OCI-LY1 (cell line): ENCODE results near the gene SYNGR1.

Experiments used
- H2AFZ ChIP-seq: fragments of 200-600 bp; sonication (generic), shearing (Covaris generic); 2 replicates; pipeline ENCODE4 v1.6.0; 2014; ENCODE audit warnings: antibody characterized with exemption, mild to moderate bottlenecking, low read length
- H3F3A ChIP-seq: fragments of 200-600 bp; sonication (generic), shearing (Covaris generic); 2 replicates; pipeline ENCODE4 v1.6.0; 2014; ENCODE audit warnings: mild to moderate bottlenecking, antibody characterized with exemption, low read length, moderate library complexity; ENCODE audit not compliant: insufficient read depth
- H3K27ac ChIP-seq: fragments of 200-600 bp; sonication (generic); 2 replicates; pipeline ENCODE4 v1.5.1; 2014; ENCODE audit warnings: low read length, mixed run types, mild to moderate bottlenecking, low read depth; ENCODE audit not compliant: poor library complexity, severe bottlenecking
- H3K27me3 ChIP-seq: fragments of 200-600 bp; sonication (generic); 2 replicates; pipeline ENCODE4 v1.6.0; 2014; ENCODE audit warnings: antibody characterized with exemption, mild to moderate bottlenecking, low read length, moderate library complexity; ENCODE audit not compliant: insufficient read depth
- H3K36me3 ChIP-seq: fragments of 200-600 bp; sonication (generic); 2 replicates; pipeline ENCODE4 v1.6.1; 2014; ENCODE audit warnings: mild to moderate bottlenecking, antibody characterized with exemption, low read length, moderate library complexity, mixed read lengths; ENCODE audit not compliant: insufficient read depth
- H3K4me1 ChIP-seq: fragments of 200-600 bp; sonication (generic); 2 replicates; pipeline ENCODE4 v1.5.1; 2014; ENCODE audit warnings: mild to moderate bottlenecking, low read length, moderate library complexity; ENCODE audit not compliant: insufficient read depth, severe bottlenecking
- H3K4me2 ChIP-seq: fragments of 200-600 bp; sonication (generic), shearing (Covaris generic); 2 replicates; pipeline ENCODE4 v1.6.1; 2014; ENCODE audit warnings: low read length
- H3K4me3 ChIP-seq: fragments of 200-600 bp; sonication (generic); 2 replicates; pipeline ENCODE4 v1.5.1; 2014; ENCODE audit warnings: low read length, low read depth, mild to moderate bottlenecking, mixed read lengths; ENCODE audit not compliant: poor library complexity, severe bottlenecking
- H3K79me2 ChIP-seq: fragments of 200-600 bp; shearing (Covaris generic); 2 replicates; pipeline ENCODE4 v1.6.1; 2016; ENCODE audit warnings: mixed run types, low read length, mixed read lengths; ENCODE audit not compliant: insufficient read depth
- H3K9ac ChIP-seq: fragments of 200-600 bp; sonication (generic), shearing (Covaris generic); 2 replicates; pipeline ENCODE4 v1.6.1; 2014; ENCODE audit warnings: mild to moderate bottlenecking, low read length, mixed read lengths
- H3K9me2 ChIP-seq: fragments of 200-600 bp; sonication (generic), shearing (Covaris generic); 2 replicates; pipeline ENCODE4 v1.6.1; 2014; ENCODE audit warnings: low read depth, mild to moderate bottlenecking, low read length, mixed read lengths
- H3K9me3 ChIP-seq: fragments of 200-600 bp; shearing (Covaris generic); 2 replicates; pipeline ENCODE4 v1.6.1; 2014; ENCODE audit warnings: low read length, mixed read lengths
- H4K20me1 ChIP-seq: fragments of 200-600 bp; sonication (generic), shearing (Covaris generic); 2 replicates; pipeline ENCODE4 v1.6.0; 2016; ENCODE audit warnings: mild to moderate bottlenecking, low read length; ENCODE audit not compliant: insufficient read depth
- EZH2 ChIP-seq: fragments of 200-600 bp; sonication (generic), shearing (Covaris generic); IDR thresholded peaks from 2 replicates; pipeline ENCODE4 v1.8.0; 2017; ENCODE audit warnings: borderline replicate concordance, mixed run types, mild to moderate bottlenecking, antibody characterized with exemption, low read length, moderate library complexity, mixed read lengths
- TF ChIP-seq, protein P1 (sequence below): fragments of 200-600 bp; sonication (generic), shearing (Covaris generic); IDR thresholded peaks from 2 replicates; pipeline ENCODE4 v1.5.1; 2017; ENCODE audit warnings: mild to moderate bottlenecking, antibody characterized with exemption, low read length, moderate library complexity, mixed read lengths

The SYNGR1 gene

GRCh38 chr22:39427751-39428596 is 78.2 kb downstream of the SYNGR1 start:
- no peak overlapping the region for H3K9ac ChIP-seq
- H3F3A ChIP-seq: no peaks in the 10 kb centered on the region
- no peak overlapping the region for H3K27ac ChIP-seq
- TF ChIP-seq, protein P1, sequence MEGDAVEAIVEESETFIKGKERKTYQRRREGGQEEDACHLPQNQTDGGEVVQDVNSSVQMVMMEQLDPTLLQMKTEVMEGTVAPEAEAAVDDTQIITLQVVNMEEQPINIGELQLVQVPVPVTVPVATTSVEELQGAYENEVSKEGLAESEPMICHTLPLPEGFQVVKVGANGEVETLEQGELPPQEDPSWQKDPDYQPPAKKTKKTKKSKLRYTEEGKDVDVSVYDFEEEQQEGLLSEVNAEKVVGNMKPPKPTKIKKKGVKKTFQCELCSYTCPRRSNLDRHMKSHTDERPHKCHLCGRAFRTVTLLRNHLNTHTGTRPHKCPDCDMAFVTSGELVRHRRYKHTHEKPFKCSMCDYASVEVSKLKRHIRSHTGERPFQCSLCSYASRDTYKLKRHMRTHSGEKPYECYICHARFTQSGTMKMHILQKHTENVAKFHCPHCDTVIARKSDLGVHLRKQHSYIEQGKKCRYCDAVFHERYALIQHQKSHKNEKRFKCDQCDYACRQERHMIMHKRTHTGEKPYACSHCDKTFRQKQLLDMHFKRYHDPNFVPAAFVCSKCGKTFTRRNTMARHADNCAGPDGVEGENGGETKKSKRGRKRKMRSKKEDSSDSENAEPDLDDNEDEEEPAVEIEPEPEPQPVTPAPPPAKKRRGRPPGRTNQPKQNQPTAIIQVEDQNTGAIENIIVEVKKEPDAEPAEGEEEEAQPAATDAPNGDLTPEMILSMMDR: no peak
- TF ChIP-seq EZH2: no peak
- no peaks in the 10 kb centered on the region for H3K9me2 ChIP-seq
- peaks cover 85% of the 10 kb centered on the region for H3K36me3 ChIP-seq
- no peak overlapping the region for H2AFZ ChIP-seq
- no peaks in the 10 kb centered on the region for H3K9me3 ChIP-seq
- H3K4me2 ChIP-seq: no peak overlapping the region
- no peaks in the 10 kb centered on the region for H3K4me1 ChIP-seq
- no peaks in the 10 kb centered on the region for H4K20me1 ChIP-seq
- no peaks in the 10 kb centered on the region for H3K79me2 ChIP-seq
- no peak overlapping the region for H3K4me3 ChIP-seq
- H3K27me3 ChIP-seq: no peaks in the 10 kb centered on the region

DNA sequence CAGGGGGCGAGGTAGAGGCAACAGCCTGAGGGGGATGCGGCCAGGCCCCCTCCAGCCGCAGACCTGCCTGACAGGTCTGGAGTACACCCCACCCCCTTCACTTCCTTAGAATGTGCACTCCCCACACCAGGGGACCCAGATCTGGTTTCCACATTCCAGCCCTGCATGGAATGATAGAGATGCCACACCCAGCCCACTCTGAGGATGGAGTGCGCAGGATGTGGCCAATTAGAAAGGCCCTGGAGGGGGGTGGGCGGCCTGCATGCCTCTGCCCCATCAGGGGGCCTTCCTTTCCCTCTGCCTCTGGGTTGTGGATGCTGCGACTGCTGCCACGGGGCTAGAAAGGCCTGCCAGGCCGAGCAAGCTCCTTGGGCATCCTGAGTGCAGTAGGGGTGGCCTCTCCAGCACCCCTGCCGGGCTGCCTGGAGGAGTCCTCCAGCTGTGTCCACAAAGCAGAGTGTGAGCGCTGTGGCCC is 78.8 kb downstream of the SYNGR1 start:
- peaks cover 82% of the 10 kb centered on the region for H3K36me3 ChIP-seq
- no peaks in the 10 kb centered on the region for H4K20me1 ChIP-seq
- no peak overlapping the region for H3K9ac ChIP-seq

GRCh38 chr22:39429186-39429585 is 79.4 kb downstream of the SYNGR1 start:
- H3K36me3 ChIP-seq: peaks cover 82% of the 10 kb centered on the region
- H3K27me3 ChIP-seq: no peaks in the 10 kb centered on the region
- H2AFZ ChIP-seq: no peak overlapping the region
- H3K4me3 ChIP-seq: no peak overlapping the region
- no peak overlapping the region for H3K27ac ChIP-seq
- no peaks in the 10 kb centered on the region for H3K79me2 ChIP-seq
- H3K9ac ChIP-seq: no peak overlapping the region
- TF ChIP-seq, protein P1: no peak
- no peak for TF ChIP-seq EZH2
- no peaks in the 10 kb centered on the region for H4K20me1 ChIP-seq
- no peaks in the 10 kb centered on the region for H3K4me1 ChIP-seq
- H3K9me2 ChIP-seq: no peaks in the 10 kb centered on the region
- no peaks in the 10 kb centered on the region for H3K9me3 ChIP-seq
- no peak overlapping the region for H3K4me2 ChIP-seq
- no peaks in the 10 kb centered on the region for H3F3A ChIP-seq

More for the DNA sequence above, 78.8 kb downstream of the SYNGR1 start:
- Histone ChIP-seq H3K9me3 (no peaks in the 10 kb centered on the region), H3K4me1 (no peaks in the 10 kb centered on the region), H3K27ac (no peak overlapping the region), H3F3A (no peaks in the 10 kb centered on the region), H3K9me2 (no peaks in the 10 kb centered on the region), H3K4me3 (no peak overlapping the region), H3K4me2 (no peak overlapping the region), H2AFZ (no peak overlapping the region), H3K79me2 (no peaks in the 10 kb centered on the region), H3K27me3 (no peaks in the 10 kb centered on the region)
- TF ChIP-seq, protein P1: no peak
- TF ChIP-seq EZH2: no peak
